K562 (cell line): ENCODE results near the gene NLRP6. TPM values are rescaled to one million over a fixed set of nuclear protein-coding genes. Genes with fewer than 3 reads are reported as not detected.

Source experiments
- CCAR2 ChIP-seq: fragments of 200-400 bp; formaldehyde crosslinking; IDR thresholded peaks from 2 replicates; pipeline ENCODE4 v1.6.1; 2017; ENCODE audit warnings: mild to moderate bottlenecking, low read depth, low read length
- HIVEP1 ChIP-seq: fragments of 250-450 bp; sonication (Bioruptor Pico); IDR thresholded peaks from 2 replicates; pipeline ENCODE4 v1.4.0; 2020; ENCODE audit warnings: mild to moderate bottlenecking
- MXI1 ChIP-seq: IDR thresholded peaks from 2 replicates; pipeline ENCODE4 v1.6.1; 2011; ENCODE audit warnings: low read depth, mild to moderate bottlenecking, improper control_type of control experiment, low read length
- PHF8 ChIP-seq: fragments of 200-600 bp; sonication (generic); IDR thresholded peaks from 2 replicates; pipeline ENCODE4 v1.6.1; 2012; ENCODE audit warnings: mixed run types, mild to moderate bottlenecking, inconsistent platforms, low read length, moderate library complexity, borderline replicate concordance
- polyA plus RNA-seq, 8 experiments: library from polyadenylated mRNA; depleted of rRNA in 4 of 8; stranded (reverse) in 5 of 8; unstranded in 3 of 8; fragments of >200 nt; fragmentation: Nextera tagmentation in 2 of 8; fragmentation: Illumina TruSeq in 1 of 8; extraction: Ambion mirVana in 2 of 8; extraction: Trizol in 1 of 8; gene quantifications; 2 replicates each; pipeline versions ENCODE4 v1.2.1 to v1.2.3, GENCODE V29; 2011 to 2014; ENCODE audit warnings: inconsistent platforms in 1 of 8, missing spikeins in 1 of 8
- total RNA-seq, 7 experiments: library from RNA; depleted of rRNA in 6 of 7; stranded (reverse); fragments of >200 nt in 6 of 7; fragmentation: Illumina TruSeq in 2 of 7; extraction: Trizol in 2 of 7; gene quantifications; 2 replicates each; pipeline versions ENCODE4 v1.2.1 to v1.2.3, GENCODE V29; 2011 to 2021; ENCODE audit warnings: low replicate concordance in 1 of 7
- TF ChIP-seq, protein P1 (sequence below): fragments of 450-650 bp; IDR thresholded peaks from 2 replicates; pipeline ENCODE4 v1.6.1; 2016; ENCODE audit warnings: mild to moderate bottlenecking, moderate library complexity
- TF ChIP-seq, protein P2 (sequence below): fragments of 250-450 bp; sonication (Bioruptor Pico); IDR thresholded peaks from 2 replicates; pipeline ENCODE4 v1.5.1; 2021; ENCODE audit warnings: mild to moderate bottlenecking
- TF ChIP-seq, protein P3 (sequence below): sonication (generic); formaldehyde crosslinking; IDR thresholded peaks from 2 replicates; pipeline ENCODE4 v1.5.0; 2020; ENCODE audit warnings: missing genetic modification reagents
- TF ChIP-seq, protein P4 (sequence below): fragments of 250-450 bp; sonication (Bioruptor Pico); IDR thresholded peaks from 2 replicates; pipeline ENCODE4 v1.5.0; 2021

NLRP6 gene
- total and polyA plus RNA-seq, 9 of the 15 experiments (the other 6 are each of a cell fraction or from before 2014, with no cell fraction given) = 0.03 to 0.18 (median 0.15) TPM; not detected in 5

DNA sequence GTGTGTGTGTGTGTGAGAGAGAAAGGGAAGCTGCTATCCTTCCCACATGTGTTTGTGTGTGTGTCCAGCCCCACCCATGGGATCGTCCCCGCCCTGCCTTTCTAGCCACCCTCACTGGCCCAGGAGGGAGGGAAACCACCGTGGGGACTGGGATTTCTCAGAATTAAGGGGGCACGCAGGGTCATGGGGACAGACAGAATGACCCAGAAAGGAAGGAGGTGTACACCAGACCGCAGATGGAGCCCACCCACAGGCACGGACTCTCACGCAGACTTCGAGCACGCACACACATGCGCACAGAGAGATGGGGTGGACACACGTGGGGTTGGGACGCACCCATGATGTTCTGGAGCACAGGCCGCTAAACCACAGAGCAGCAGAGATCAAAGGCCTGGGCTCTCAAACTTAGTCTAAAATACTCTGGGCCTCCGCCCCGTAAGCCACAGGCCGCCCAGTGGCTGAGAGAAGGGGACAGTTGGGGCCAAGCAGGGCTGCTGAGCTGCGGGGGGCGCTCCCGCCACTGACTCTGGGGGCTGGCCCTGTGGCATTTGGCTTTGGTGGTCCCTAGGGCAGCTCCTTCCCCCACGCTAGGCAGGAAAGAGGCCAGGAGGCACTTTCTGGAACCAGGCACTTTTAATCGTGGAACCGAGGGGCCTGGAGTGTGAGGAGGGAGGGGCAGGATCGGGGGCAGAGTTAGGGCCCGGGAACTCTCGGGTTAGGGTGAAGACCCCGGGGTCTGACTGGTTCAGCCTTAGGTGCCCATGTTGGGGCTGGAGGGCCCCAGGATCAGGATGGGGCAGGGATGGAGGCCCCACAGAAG lies 19.6 kb downstream of the NLRP6 start (continued):
- TF ChIP-seq, protein P1, sequence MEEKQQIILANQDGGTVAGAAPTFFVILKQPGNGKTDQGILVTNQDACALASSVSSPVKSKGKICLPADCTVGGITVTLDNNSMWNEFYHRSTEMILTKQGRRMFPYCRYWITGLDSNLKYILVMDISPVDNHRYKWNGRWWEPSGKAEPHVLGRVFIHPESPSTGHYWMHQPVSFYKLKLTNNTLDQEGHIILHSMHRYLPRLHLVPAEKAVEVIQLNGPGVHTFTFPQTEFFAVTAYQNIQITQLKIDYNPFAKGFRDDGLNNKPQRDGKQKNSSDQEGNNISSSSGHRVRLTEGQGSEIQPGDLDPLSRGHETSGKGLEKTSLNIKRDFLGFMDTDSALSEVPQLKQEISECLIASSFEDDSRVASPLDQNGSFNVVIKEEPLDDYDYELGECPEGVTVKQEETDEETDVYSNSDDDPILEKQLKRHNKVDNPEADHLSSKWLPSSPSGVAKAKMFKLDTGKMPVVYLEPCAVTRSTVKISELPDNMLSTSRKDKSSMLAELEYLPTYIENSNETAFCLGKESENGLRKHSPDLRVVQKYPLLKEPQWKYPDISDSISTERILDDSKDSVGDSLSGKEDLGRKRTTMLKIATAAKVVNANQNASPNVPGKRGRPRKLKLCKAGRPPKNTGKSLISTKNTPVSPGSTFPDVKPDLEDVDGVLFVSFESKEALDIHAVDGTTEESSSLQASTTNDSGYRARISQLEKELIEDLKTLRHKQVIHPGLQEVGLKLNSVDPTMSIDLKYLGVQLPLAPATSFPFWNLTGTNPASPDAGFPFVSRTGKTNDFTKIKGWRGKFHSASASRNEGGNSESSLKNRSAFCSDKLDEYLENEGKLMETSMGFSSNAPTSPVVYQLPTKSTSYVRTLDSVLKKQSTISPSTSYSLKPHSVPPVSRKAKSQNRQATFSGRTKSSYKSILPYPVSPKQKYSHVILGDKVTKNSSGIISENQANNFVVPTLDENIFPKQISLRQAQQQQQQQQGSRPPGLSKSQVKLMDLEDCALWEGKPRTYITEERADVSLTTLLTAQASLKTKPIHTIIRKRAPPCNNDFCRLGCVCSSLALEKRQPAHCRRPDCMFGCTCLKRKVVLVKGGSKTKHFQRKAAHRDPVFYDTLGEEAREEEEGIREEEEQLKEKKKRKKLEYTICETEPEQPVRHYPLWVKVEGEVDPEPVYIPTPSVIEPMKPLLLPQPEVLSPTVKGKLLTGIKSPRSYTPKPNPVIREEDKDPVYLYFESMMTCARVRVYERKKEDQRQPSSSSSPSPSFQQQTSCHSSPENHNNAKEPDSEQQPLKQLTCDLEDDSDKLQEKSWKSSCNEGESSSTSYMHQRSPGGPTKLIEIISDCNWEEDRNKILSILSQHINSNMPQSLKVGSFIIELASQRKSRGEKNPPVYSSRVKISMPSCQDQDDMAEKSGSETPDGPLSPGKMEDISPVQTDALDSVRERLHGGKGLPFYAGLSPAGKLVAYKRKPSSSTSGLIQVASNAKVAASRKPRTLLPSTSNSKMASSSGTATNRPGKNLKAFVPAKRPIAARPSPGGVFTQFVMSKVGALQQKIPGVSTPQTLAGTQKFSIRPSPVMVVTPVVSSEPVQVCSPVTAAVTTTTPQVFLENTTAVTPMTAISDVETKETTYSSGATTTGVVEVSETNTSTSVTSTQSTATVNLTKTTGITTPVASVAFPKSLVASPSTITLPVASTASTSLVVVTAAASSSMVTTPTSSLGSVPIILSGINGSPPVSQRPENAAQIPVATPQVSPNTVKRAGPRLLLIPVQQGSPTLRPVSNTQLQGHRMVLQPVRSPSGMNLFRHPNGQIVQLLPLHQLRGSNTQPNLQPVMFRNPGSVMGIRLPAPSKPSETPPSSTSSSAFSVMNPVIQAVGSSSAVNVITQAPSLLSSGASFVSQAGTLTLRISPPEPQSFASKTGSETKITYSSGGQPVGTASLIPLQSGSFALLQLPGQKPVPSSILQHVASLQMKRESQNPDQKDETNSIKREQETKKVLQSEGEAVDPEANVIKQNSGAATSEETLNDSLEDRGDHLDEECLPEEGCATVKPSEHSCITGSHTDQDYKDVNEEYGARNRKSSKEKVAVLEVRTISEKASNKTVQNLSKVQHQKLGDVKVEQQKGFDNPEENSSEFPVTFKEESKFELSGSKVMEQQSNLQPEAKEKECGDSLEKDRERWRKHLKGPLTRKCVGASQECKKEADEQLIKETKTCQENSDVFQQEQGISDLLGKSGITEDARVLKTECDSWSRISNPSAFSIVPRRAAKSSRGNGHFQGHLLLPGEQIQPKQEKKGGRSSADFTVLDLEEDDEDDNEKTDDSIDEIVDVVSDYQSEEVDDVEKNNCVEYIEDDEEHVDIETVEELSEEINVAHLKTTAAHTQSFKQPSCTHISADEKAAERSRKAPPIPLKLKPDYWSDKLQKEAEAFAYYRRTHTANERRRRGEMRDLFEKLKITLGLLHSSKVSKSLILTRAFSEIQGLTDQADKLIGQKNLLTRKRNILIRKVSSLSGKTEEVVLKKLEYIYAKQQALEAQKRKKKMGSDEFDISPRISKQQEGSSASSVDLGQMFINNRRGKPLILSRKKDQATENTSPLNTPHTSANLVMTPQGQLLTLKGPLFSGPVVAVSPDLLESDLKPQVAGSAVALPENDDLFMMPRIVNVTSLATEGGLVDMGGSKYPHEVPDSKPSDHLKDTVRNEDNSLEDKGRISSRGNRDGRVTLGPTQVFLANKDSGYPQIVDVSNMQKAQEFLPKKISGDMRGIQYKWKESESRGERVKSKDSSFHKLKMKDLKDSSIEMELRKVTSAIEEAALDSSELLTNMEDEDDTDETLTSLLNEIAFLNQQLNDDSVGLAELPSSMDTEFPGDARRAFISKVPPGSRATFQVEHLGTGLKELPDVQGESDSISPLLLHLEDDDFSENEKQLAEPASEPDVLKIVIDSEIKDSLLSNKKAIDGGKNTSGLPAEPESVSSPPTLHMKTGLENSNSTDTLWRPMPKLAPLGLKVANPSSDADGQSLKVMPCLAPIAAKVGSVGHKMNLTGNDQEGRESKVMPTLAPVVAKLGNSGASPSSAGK = peak; percentile 87
- no peak for TF ChIP-seq HIVEP1 (CRISPR knock-in tag)
- TF ChIP-seq CCAR2 = no peak
- TF ChIP-seq MXI1 = 0 out of 2 replicates have a peak, but pooled peaks have one; percentile 24
- TF ChIP-seq, protein P2, sequence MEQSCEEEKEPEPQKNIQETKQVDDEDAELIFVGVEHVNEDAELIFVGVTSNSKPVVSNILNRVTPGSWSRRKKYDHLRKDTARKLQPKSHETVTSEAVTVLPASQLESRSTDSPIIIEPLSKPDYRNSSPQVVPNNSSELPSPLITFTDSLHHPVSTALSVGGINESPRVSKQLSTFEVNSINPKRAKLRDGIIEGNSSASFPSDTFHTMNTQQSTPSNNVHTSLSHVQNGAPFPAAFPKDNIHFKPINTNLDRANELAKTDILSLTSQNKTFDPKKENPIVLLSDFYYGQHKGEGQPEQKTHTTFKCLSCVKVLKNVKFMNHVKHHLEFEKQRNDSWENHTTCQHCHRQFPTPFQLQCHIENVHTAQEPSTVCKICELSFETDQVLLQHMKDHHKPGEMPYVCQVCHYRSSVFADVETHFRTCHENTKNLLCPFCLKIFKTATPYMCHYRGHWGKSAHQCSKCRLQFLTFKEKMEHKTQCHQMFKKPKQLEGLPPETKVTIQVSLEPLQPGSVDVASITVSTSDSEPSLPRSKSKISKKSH (CRISPR knock-in tag) = no peak
- peak; percentile 26; the same call in 1 of the 2 replicates for TF ChIP-seq PHF8
- TF ChIP-seq, protein P3, sequence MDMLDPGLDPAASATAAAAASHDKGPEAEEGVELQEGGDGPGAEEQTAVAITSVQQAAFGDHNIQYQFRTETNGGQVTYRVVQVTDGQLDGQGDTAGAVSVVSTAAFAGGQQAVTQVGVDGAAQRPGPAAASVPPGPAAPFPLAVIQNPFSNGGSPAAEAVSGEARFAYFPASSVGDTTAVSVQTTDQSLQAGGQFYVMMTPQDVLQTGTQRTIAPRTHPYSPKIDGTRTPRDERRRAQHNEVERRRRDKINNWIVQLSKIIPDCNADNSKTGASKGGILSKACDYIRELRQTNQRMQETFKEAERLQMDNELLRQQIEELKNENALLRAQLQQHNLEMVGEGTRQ = peak; percentile 37; the same call in 1 of the 2 replicates
- TF ChIP-seq, protein P4, sequence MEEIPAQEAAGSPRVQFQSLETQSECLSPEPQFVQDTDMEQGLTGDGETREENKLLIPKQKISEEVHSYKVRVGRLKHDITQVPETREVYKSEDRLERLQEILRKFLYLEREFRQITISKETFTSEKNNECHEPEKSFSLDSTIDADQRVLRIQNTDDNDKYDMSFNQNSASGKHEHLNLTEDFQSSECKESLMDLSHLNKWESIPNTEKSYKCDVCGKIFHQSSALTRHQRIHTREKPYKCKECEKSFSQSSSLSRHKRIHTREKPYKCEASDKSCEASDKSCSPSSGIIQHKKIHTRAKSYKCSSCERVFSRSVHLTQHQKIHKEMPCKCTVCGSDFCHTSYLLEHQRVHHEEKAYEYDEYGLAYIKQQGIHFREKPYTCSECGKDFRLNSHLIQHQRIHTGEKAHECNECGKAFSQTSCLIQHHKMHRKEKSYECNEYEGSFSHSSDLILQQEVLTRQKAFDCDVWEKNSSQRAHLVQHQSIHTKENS = 0 out of 2 replicates have a peak, but pooled peaks have one; percentile 25
